Mucosa of rectum (tissue), 2 donors: ENCODE measurements around the gene OR10C1.
"Not testable (repeated sequence)": the region's sequence is repeated elsewhere in the genome, so short reads cannot be mapped to it uniquely, and the experiment has no call there.

Experiments used
- H3K27ac ChIP-seq, 2 donors: one replicate each; pipeline ENCODE4 v1.7.0; 2013; ENCODE audit warnings: inconsistent platforms in 2 of 2, low read depth in 2 of 2, low read length in 2 of 2
- H3K27me3 ChIP-seq, 2 donors: one replicate each; pipeline ENCODE4 v1.7.0; 2013; ENCODE audit warnings: low read length in 2 of 2; ENCODE audit not compliant: control insufficient read depth in 2 of 2, insufficient read depth in 2 of 2
- H3K36me3 ChIP-seq, 2 donors: one replicate each; pipeline ENCODE4 v1.7.0; 2013; ENCODE audit warnings: low read length in 2 of 2; ENCODE audit not compliant: control insufficient read depth in 2 of 2, insufficient read depth in 2 of 2
- H3K4me1 ChIP-seq, 2 donors: one replicate each; pipeline ENCODE4 v1.7.0; 2013; ENCODE audit warnings: low read length in 2 of 2, mild to moderate bottlenecking in 1 of 2; ENCODE audit not compliant: control insufficient read depth in 2 of 2, insufficient read depth in 2 of 2
- H3K4me3 ChIP-seq, 2 donors: one replicate each; pipeline ENCODE4 v1.7.0; 2013; ENCODE audit warnings: low read length in 2 of 2
- H3K9ac ChIP-seq, 2 donors: one replicate each; pipeline ENCODE4 v1.7.0; 2013; ENCODE audit warnings: low read length in 2 of 2, low read depth in 1 of 2, mild to moderate bottlenecking in 1 of 2
- H3K9me3 ChIP-seq, 2 donors: one replicate each; pipeline ENCODE4 v1.7.0; 2013; ENCODE audit warnings: low read length in 2 of 2; ENCODE audit not compliant: control insufficient read depth in 2 of 2
- donor health status: healthy.
- donor health status: Normal muscosa, but diverticular disease.

Gene OR10C1

GRCh38 chr6:29439006-29439405 is at the start of gene OR10C1:
OR10C1 (plus strand) TSS chr6:29439306; CDS start chr6:29440016, 710 bp downstream.
- no peaks in the 10 kb centered on the region for H3K36me3 ChIP-seq
- no peaks in the 10 kb centered on the region for H3K4me1 ChIP-seq
- no peaks in the 10 kb centered on the region for H3K27me3 ChIP-seq
- no peak within 1 kb of the TSS for H3K9ac ChIP-seq
- H3K27ac ChIP-seq = no peak within 1 kb of the TSS
- H3K4me3 ChIP-seq = no peak within 1 kb of the TSS
- H3K9me3 ChIP-seq = no peaks in the 10 kb centered on the region

GRCh38 chr6:29395331-29395730 is 43.8 kb upstream of the OR10C1 start, which contains the start of gene OR12D2:
OR12D2 (plus strand) TSS chr6:29395631; CDS start chr6:29396700, 1,069 bp downstream.
- no peaks in the 10 kb centered on the region for H3K9me3 ChIP-seq
- no peaks in the 10 kb centered on the region for H3K36me3 ChIP-seq
- H3K9ac ChIP-seq = no peak within 1 kb of the TSS
- H3K27ac ChIP-seq = no peak within 1 kb of the TSS
- H3K4me3 ChIP-seq = no peak within 1 kb of the TSS
- no peaks in the 10 kb centered on the region for H3K27me3 ChIP-seq
- no peaks in the 10 kb centered on the region for H3K4me1 ChIP-seq

GRCh38 chr6:29399525-29399924 is 39.6 kb upstream of the OR10C1 start:
- Histone ChIP-seq H3K9ac (no peak overlapping the region), H3K4me3 (no peak overlapping the region), H3K9me3 (no peaks in the 10 kb centered on the region), H3K4me1 (no peaks in the 10 kb centered on the region), H3K36me3 (no peaks in the 10 kb centered on the region), H3K27ac (no peak overlapping the region), H3K27me3 (no peaks in the 10 kb centered on the region)

- Histone ChIP-seq H3K27ac (no peak overlapping the region), H3K4me1 (no peaks in the 10 kb centered on the region), H3K9me3 (no peaks in the 10 kb centered on the region), H3K36me3 (no peaks in the 10 kb centered on the region), H3K4me3 (no peak overlapping the region), H3K27me3 (no peaks in the 10 kb centered on the region), H3K9ac (no peak overlapping the region)
These were observed 35.3 kb upstream of the OR10C1 start for GRCh38 chr6:29403801-29404200.

- Histone ChIP-seq H3K27ac (no peak within 1 kb of the TSS), H3K4me1 (no peaks in the 10 kb centered on the region), H3K36me3 (no peaks in the 10 kb centered on the region)
These were observed 24.5 kb upstream of the OR10C1 start, which contains the start of gene OR12D1 for GRCh38 chr6:29414588-29414987. OR12D1 (plus strand) TSS chr6:29414928.

GRCh38 chr6:29419516-29419915 is 19.6 kb upstream of the OR10C1 start:
- no peaks in the 10 kb centered on the region for H3K9me3 ChIP-seq
- no peak overlapping the region for H3K9ac ChIP-seq
- H3K36me3 ChIP-seq = no peaks in the 10 kb centered on the region
- H3K27ac ChIP-seq = no peak overlapping the region
- H3K27me3 ChIP-seq = no peaks in the 10 kb centered on the region
- no peaks in the 10 kb centered on the region for H3K4me1 ChIP-seq
- no peak overlapping the region for H3K4me3 ChIP-seq

More at GRCh38 chr6:29414588-29414987, 24.5 kb upstream of the OR10C1 start, which contains the start of gene OR12D1:
- Histone ChIP-seq H3K4me3 (no peak within 1 kb of the TSS), H3K9me3 (no peaks in the 10 kb centered on the region), H3K27me3 (no peaks in the 10 kb centered on the region), H3K9ac (no peak within 1 kb of the TSS)

- Histone ChIP-seq H3K4me1 (no peaks in the 10 kb centered on the region), H3K27ac (no peak overlapping the region), H3K9ac (no peak overlapping the region), H3K27me3 (no peaks in the 10 kb centered on the region), H3K36me3 (no peaks in the 10 kb centered on the region), H3K4me3 (no peak overlapping the region), H3K9me3 (no peaks in the 10 kb centered on the region)
These were observed 14.9 kb upstream of the OR10C1 start for GRCh38 chr6:29424168-29424567.

- Histone ChIP-seq H3K4me3 (no peak overlapping the region), H3K27ac (no peak overlapping the region), H3K9me3 (no peaks in the 10 kb centered on the region), H3K27me3 (no peaks in the 10 kb centered on the region), H3K36me3 (no peaks in the 10 kb centered on the region), H3K9ac (no peak overlapping the region), H3K4me1 (no peaks in the 10 kb centered on the region)
These were observed 14.5 kb upstream of the OR10C1 start for GRCh38 chr6:29424575-29424974.

GRCh38 chr6:29425075-29425474 is 14.0 kb upstream of the OR10C1 start:
- Histone ChIP-seq H3K9me3 (no peaks in the 10 kb centered on the region), H3K4me3 (no peak overlapping the region), H3K9ac (no peak overlapping the region), H3K4me1 (no peaks in the 10 kb centered on the region), H3K27ac (no peak overlapping the region), H3K27me3 (no peaks in the 10 kb centered on the region), H3K36me3 (no peaks in the 10 kb centered on the region)

GRCh38 chr6:29426654-29427053 is 12.5 kb upstream of the OR10C1 start:
- Histone ChIP-seq H3K4me1 (no peaks in the 10 kb centered on the region), H3K36me3 (no peaks in the 10 kb centered on the region), H3K9me3 (no peaks in the 10 kb centered on the region), H3K27me3 (no peaks in the 10 kb centered on the region), H3K27ac (no peak overlapping the region), H3K4me3 (no peak overlapping the region), H3K9ac (no peak overlapping the region)

- not testable (repeated sequence) for H3K27ac ChIP-seq, H3K9me3 ChIP-seq, H3K36me3 ChIP-seq, H3K4me1 ChIP-seq, H3K9ac ChIP-seq, H3K27me3 ChIP-seq, H3K4me3 ChIP-seq
These were observed 2.4 kb upstream of the OR10C1 start for GRCh38 chr6:29436730-29437129.
